IMR-90 (cell line): Measurements from ENCODE around the gene LHFPL6.

Experiments used
- BHLHE40 ChIP-seq: fragments of 150-350 bp; IDR thresholded peaks from 2 replicates; pipeline ENCODE4 v1.6.1; 2016; ENCODE audit warnings: mild to moderate bottlenecking, low read depth, low read length
- FOS ChIP-seq: fragments of 150-350 bp; IDR thresholded peaks from 2 replicates; pipeline ENCODE4 v1.6.1; 2016; ENCODE audit warnings: low read depth, low read length
- MAZ ChIP-seq: IDR thresholded peaks from 2 replicates; pipeline ENCODE4 v1.6.1; 2012; ENCODE audit warnings: low read depth, mild to moderate bottlenecking, low read length, improper control_type of control experiment, moderate library complexity, borderline replicate concordance
- MXI1 ChIP-seq: IDR thresholded peaks from 2 replicates; pipeline ENCODE4 v1.6.1; 2012; ENCODE audit warnings: low read depth, mild to moderate bottlenecking, low read length, moderate library complexity, borderline replicate concordance
- NFE2L2 ChIP-seq: fragments of 150-350 bp; IDR thresholded peaks from 2 replicates; pipeline ENCODE4 v1.6.1; 2016; ENCODE audit warnings: low read depth, mild to moderate bottlenecking, low read length
- POLR2A ChIP-seq: IDR thresholded peaks from 2 replicates; pipeline ENCODE4 v1.6.1; 2012; ENCODE audit warnings: mild to moderate bottlenecking, low read depth, low read length
- RAD21 ChIP-seq: IDR thresholded peaks from 2 replicates; pipeline ENCODE4 v1.6.1; 2012; ENCODE audit warnings: low read length, improper control_type of control experiment
- TF ChIP-seq, protein P1 (sequence below): conservative IDR thresholded peaks from 2 replicates; pipeline ENCODE4 v1.5.1; 2012; ENCODE audit warnings: mild to moderate bottlenecking, low read depth, low read length, improper control_type of control experiment
- TF ChIP-seq, protein P2 (sequence below): fragments of 150-350 bp; IDR thresholded peaks from 2 replicates; pipeline ENCODE4 v1.6.1; 2016; ENCODE audit warnings: low read depth, mild to moderate bottlenecking, low read length, moderate library complexity, borderline replicate concordance

DNA sequence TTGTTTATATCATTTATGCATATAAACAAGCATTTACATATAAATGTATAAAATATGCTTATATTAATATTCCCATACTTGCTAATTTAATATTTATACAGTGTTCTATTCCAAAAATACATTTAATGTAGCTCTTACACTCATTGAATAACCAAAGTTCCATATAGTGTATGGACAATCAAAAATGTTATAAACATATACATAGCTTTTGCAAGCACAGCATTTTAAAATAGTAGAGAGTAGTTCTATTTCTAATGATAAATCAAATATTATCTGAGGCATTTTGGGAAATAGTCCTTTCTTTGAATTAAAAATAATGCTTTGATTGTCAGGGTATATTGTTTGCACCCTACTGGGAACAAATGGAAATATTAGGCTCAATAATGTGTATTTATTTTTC is 30.0 kb upstream of the LHFPL6 start:
- TF ChIP-seq, protein P1, sequence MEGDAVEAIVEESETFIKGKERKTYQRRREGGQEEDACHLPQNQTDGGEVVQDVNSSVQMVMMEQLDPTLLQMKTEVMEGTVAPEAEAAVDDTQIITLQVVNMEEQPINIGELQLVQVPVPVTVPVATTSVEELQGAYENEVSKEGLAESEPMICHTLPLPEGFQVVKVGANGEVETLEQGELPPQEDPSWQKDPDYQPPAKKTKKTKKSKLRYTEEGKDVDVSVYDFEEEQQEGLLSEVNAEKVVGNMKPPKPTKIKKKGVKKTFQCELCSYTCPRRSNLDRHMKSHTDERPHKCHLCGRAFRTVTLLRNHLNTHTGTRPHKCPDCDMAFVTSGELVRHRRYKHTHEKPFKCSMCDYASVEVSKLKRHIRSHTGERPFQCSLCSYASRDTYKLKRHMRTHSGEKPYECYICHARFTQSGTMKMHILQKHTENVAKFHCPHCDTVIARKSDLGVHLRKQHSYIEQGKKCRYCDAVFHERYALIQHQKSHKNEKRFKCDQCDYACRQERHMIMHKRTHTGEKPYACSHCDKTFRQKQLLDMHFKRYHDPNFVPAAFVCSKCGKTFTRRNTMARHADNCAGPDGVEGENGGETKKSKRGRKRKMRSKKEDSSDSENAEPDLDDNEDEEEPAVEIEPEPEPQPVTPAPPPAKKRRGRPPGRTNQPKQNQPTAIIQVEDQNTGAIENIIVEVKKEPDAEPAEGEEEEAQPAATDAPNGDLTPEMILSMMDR: no peak
- TF ChIP-seq POLR2A (no peak), MXI1 (no peak), RAD21 (no peak), FOS (no peak), NFE2L2 (no peak), MAZ (no peak), BHLHE40 (no peak)
- TF ChIP-seq, protein P2, sequence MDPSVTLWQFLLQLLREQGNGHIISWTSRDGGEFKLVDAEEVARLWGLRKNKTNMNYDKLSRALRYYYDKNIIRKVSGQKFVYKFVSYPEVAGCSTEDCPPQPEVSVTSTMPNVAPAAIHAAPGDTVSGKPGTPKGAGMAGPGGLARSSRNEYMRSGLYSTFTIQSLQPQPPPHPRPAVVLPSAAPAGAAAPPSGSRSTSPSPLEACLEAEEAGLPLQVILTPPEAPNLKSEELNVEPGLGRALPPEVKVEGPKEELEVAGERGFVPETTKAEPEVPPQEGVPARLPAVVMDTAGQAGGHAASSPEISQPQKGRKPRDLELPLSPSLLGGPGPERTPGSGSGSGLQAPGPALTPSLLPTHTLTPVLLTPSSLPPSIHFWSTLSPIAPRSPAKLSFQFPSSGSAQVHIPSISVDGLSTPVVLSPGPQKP: no peak
